ES-I3 (cell line): ENCODE data around the gene TMA16.

Experiments used
- H3K36me3 ChIP-seq: 2 replicates; pipeline ENCODE4 v1.6.1; 2013; ENCODE audit warnings: mild to moderate bottlenecking, low read length, control low read depth, moderate library complexity; ENCODE audit not compliant: insufficient read depth
- H3K4me1 ChIP-seq: 2 replicates; pipeline ENCODE4 v1.6.1; 2013; ENCODE audit warnings: mild to moderate bottlenecking, control low read depth, low read length; ENCODE audit not compliant: insufficient read depth
- H3K9ac ChIP-seq: 2 replicates; pipeline ENCODE4 v1.6.1; 2013; ENCODE audit warnings: low read depth, mild to moderate bottlenecking, low read length, moderate library complexity
- H3K9me3 ChIP-seq: 2 replicates; pipeline ENCODE4 v1.6.1; 2013; ENCODE audit warnings: mild to moderate bottlenecking, low read length, moderate library complexity; ENCODE audit not compliant: control insufficient read depth, insufficient read depth

TMA16 gene

DNA sequence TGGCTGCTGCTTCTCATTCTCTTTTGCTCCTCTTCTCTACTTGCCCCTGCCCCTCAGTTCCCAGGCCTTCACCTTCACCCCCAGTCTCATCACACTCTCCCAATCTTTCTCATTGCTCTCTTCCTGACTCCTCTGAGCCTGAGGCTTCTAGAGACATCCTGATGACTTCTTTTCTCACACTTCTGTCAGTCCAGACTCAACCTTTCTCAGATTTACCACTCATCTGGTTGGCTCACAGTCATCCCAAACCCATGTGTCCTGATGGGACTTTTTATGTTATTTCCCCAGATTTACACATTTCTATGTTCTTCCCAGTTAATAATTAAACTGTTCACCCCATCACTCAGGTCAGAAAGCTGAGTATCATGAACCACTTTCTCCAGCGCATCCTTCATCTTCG lies 68.0 kb downstream of the TMA16 start:
- no peaks in the 10 kb centered on the region for H3K36me3 ChIP-seq
- peaks cover 15% of the 10 kb centered on the region for H3K4me1 ChIP-seq
- no peak overlapping the region for H3K9ac ChIP-seq
- no peaks in the 10 kb centered on the region; the same call in 1 of the 2 replicates for H3K9me3 ChIP-seq

DNA sequence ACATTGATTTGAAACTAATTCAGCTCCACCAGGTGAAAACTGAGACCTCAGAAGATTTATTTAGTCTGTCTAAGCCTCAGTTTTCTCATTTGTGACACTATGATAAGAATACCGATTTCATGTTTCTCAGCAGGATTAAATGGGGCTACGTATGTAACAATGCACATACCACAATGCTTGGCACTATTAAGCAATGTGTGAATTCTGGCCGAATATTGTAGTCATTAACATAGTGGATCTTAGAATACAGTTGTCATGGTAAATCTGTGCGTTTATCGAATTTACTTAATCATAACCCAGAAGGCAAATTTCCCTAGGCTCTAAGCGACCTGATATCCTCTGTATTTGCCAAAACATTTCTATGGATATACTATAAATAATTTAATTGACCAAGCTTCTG lies 69.1 kb downstream of the TMA16 start:
- peaks cover 15% of the 10 kb centered on the region for H3K4me1 ChIP-seq
- no peak overlapping the region for H3K9ac ChIP-seq
- H3K9me3 ChIP-seq, result no peaks in the 10 kb centered on the region; the same call in 1 of the 2 replicates
- no peaks in the 10 kb centered on the region for H3K36me3 ChIP-seq

DNA sequence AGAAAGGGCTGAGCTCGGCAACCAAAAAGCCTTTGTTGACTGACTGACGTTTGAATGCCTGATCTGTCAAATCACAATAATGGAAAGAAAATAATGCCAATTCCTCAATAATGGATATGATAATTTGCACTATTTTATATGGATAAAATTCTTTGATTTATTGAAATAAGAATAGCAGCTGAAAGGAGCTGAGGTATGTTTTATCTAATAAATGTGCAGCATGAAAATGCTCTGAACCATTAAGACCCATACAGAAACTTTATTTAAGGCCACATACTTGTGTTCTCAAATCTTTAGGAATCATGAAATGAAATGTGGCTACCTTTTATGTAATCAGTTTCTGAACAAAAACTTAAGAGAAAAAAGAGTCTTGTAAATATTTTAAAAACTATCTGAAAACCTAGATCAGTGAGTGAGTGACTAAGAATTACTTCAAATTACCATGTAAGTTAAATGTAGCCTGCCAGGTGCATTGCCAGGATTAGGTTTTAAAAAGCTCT lies 69.8 kb downstream of the TMA16 start:
- Histone ChIP-seq H3K36me3 (no peaks in the 10 kb centered on the region), H3K9ac (no peak overlapping the region), H3K9me3 (no peaks in the 10 kb centered on the region; the same call in 1 of the 2 replicates)

DNA sequence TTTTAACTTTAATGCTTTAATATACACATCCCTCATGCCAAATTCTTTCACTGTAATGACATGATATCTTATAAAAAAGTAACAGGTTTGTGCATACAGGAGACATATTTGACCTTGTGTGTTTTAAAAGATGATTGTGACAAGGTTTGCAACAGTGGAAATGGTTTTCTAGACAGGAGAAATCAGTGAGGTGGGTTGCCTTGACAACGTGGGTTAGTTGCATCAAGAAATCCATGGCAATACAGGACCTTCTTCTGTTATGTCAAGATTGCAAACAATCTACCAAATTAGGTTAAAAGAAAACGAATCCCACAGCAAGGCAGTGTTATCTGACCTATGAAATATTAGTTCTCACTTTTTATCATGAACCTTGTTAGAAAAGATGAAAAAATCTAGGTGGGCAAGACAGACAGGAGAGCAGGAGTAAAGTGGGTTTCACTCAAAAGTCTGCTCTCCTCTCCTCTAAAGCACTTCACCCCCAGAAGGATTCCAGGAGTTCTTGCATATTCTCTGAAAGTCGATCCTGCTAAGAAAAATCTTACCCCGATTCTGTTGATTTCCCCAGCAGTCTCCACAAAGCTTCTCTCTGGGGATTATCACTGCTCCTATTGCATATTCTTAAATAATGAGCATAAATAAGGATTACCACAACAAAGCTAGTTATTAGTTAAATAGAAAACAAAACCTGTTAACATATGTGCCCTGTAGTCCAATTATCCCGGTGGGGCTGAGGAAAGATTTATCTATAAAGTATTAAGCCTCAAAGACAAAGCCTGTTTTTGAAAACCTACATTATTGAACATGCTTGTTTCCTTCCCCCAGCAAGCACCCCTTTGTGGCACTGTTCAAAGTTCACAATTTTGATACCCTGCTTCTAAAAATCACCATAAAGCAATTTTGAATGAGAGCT lies 71.0 kb downstream of the TMA16 start:
- Histone ChIP-seq H3K36me3 (no peaks in the 10 kb centered on the region), H3K4me1 (peaks cover 15% of the 10 kb centered on the region), H3K9me3 (no peaks in the 10 kb centered on the region; the same call in 1 of the 2 replicates), H3K9ac (no peak overlapping the region)

More for the DNA sequence above, 69.8 kb downstream of the TMA16 start:
- H3K4me1 ChIP-seq, result peaks cover 15% of the 10 kb centered on the region

DNA sequence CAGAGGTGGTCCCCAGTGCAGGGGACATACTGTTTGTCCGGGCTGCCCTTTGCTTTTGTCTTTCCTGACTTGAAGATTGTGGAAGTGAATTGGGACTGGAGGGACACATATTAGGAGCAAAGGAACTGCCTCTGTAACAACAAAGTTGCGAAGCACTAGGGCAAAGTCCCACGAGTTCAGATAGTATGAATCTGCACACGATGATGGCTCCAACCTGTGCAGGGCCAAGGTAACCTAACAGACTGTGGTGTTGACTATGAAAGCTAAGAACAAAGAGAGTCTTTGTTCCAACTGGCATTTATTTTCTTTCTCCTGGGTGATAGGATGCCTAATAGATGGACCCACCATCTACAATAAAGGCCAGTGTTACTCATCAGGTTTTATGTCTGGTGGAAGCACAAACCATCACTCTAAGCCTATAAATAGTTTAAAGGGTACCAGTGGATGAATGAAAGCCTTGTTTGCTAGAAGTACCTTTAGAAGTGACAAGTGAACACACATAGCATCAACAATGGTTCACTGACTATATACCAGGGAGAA lies 71.8 kb downstream of the TMA16 start:
- peaks cover 15% of the 10 kb centered on the region for H3K4me1 ChIP-seq
- no peaks in the 10 kb centered on the region for H3K36me3 ChIP-seq
- H3K9ac ChIP-seq, result no peak overlapping the region
- H3K9me3 ChIP-seq, result no peaks in the 10 kb centered on the region; the same call in 1 of the 2 replicates

DNA sequence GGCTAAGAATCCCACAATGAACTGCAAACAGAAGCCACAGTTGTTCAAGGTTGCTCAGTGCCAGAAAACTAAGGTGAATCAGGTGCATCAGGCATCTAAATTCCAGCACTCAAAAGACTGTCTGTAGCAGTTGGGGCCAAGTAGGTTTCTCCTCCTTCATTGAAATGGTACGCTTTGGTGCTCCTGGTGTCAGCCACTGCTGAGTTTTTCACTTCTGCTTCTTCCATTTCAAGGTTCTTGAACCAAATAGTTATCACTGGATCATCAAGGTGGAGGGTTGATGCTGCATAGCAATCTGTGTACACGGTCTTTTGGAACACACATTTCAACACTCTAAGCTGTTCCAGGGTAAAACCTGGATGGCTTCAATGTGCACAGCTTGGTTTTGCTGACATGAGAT lies 74.4 kb downstream of the TMA16 start:
- Histone ChIP-seq H3K4me1 (peaks cover 15% of the 10 kb centered on the region), H3K9ac (no peak overlapping the region), H3K36me3 (no peaks in the 10 kb centered on the region), H3K9me3 (no peaks in the 10 kb centered on the region; the same call in 1 of the 2 replicates)
